Activated CD4-positive, alpha-beta T cell treated with anti-CD3 and anti-CD28 coated beads for 4 hours (primary cell): Measurements from ENCODE around the gene PPCS.

Experiments
- DNase-seq, 2 donors: peaks; one replicate each; pipeline ENCODE4 v3.0.0-alpha.2; 2020

PPCS gene

DNA sequence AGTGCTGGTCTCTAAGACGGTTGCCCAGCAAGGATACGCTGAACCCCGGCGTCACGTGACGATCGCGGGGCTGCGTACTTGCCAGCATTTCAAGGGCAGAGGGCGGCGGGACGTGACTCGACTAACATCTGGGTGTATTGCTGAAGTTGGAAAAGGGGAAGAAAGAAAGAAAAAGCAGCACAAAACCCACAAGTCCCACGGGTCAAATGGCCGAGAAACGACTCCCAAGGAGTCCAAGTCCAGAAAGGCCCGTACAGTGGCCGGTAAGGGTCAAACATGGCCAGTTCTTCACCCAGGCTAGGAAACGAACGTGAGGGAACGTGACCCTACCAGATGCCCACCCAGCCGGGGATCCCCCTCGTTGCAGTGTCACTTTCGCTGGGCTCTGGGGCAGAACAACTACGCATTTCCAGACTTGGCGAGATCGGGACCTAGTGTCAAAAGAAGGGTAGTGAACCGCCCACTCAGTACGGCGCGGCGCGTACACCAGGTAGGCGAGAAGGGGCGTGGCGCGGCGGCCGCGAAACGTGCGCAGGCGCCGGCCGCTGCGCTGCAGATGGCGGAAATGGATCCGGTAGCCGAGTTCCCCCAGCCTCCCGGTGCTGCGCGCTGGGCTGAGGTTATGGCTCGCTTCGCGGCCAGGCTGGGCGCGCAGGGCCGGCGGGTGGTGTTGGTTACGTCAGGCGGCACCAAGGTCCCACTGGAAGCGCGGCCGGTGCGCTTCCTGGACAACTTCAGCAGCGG lies at the start of gene PPCS, which contains the start of gene ZMYND12:
Gene PPCS (plus strand): TSS at position 534 of the 744 bp plus-strand sequence. CDS start 23 bp downstream, at position 557.
Gene ZMYND12 (minus strand): TSS at position 13 of the 744 bp plus-strand sequence. CDS start 25 bp downstream, outside the sequence.
- peak; percentile 90 to 93 for DNase-seq

DNA sequence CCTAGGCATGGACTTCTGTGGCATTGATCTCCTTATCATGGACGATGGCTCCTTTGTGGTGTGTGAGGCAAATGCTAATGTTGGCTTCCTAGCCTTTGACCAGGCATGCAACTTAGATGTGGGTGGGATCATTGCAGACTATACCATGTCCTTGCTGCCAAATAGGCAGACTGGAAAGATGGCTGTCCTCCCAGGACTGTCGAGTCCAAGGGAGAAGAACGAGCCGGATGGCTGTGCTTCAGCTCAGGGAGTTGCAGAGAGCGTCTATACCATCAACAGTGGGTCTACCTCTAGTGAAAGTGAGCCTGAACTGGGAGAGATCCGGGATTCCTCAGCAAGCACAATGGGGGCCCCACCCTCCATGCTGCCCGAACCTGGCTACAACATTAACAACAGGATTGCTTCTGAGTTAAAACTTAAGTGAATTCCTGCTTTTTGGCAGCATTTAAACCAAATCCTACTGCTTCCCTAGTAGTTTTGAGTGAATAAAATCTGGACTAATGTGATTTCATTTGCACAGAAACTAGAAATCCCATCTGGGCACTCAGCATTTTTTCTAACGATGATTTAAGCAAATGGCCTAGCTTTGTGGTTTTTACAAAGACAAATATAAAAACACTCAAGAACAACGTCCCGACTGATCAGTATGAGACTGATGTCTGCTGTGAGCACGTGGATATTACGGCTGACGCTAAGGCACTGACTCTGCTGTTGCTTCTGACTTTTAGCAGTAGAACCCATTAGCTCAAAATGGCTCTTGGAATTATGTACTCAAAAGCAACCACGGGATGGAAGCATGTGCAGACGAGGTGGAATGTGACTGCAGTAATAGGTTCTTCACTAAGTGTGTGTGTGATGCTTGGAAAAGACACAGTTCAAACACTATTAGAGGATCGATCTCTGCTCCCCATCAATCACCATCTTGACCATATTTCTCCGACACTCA lies 41.5 kb upstream of the PPCS start:
- no peak for DNase-seq

DNA sequence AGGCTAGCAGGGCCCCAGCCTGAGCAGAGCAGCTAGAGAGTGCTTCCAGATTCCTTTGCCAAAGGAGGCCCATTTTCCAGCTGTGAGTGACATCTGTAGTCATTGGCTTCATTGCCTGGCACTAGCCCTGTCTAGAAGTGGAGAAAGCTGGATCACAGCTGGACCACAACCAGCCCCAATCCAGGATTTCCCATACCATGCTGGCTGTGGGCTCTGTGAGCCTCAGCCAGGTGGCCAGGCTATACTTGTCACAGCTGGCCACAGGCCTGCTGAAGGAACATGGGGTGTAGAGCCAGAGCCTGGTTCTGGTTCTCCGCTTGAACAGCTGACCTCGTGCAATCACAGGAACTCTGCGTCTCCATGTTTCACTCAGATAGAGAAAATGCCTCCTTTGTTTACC lies 39.2 kb upstream of the PPCS start:
- no peak for DNase-seq

DNA sequence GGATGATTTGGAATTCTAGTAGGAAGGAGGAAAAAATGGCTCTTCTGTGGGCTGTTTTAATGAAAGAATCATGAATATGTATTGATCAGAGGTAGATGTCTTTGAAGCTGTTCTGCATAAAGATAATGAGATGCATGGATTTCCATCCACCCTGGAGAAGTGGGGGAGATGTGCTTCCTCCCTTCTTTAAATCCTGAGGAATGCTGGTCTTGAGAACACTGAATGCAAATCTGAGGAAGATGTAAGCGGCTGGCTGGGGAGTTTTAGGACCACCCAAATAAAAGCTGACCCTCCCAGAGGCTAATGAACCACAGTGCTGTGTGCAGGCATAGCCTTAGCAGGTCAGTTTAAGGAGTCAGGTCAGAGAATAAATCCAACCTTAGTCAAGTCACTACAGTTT lies 37.8 kb upstream of the PPCS start:
- no peak for DNase-seq

DNA sequence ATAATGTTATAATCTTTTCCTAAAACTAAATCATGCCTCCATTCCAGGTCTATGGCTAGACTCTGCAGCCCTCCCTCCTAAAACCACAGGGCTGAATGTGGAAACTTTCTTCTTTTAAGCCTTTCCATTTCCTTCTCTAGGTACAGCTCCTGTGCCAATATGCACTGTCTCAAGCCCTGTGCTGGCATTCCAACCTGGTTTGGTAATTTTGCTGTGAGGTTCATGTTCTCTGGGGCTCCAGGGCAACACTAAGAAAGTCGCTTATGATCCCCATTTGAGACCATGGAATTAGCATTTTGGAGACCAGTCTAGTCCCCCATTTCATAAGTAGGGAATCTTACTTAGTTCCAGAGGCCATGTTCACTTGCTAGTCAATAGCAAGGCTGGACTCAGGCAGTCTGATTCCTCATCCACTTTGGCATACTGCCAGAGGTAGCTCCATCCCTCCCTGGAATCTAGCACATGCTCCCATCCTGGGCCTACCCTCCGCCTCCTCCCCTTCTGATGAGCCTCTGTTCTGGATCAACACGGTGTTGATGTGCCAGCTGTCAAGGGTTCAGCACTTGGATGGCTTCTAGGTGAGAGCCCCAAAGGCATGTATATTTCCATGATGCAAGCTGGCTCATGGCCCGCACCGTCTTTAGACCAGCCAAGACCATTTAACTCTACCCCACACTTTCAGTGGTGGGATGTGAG lies 37.1 kb upstream of the PPCS start:
- no peak for DNase-seq

DNA sequence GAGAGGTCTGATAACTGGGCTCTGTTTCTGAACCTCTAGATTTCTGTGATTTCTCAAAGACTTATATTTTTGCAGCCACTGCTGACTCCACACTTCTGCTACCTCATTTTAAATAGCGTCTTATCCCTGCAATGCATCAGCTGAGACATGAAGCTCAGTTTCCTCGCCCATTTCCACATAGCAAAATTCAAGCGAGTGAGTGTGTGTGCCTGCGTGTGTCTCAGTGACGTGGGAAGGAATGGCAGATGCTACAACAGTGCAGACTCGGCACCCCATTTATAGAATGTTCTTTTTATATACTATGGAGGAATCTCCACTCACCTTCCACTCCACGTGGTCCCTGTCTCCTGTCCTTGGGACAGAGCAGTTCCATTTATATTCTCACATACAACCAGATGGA lies 36.2 kb upstream of the PPCS start:
- no peak for DNase-seq

DNA sequence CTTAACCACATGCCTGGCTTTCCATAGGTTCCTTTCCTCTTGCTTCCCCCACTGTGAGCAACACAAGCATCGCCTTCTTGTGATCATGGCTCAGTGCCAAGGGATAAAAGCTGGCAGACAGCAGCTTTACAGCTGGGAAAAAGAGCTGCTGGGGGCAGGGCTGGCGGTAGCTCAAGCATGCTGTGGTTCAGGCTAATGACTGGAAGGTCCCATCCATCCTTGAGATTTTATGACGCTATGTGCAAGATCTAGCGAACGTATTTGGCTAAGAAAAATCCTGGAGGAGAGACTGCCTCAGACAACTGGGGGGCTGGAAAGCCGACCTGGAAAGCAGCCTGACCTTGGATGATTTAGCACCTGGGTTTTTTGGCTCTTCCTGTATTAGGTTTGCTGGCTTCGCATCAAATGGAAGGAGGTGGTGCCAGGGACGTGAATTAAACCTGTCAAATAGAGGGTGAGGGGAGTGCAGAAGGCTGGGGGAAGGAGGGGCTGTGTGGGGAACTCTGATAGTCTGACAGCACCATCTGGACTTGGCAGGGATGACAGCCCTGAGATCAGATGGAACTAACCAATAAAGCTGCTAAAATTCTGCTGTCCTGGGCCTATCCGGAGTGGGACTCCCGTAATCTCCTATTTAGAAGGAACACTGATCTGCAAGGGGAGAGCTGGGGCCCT lies 35.3 kb upstream of the PPCS start:
- no peak for DNase-seq

DNA sequence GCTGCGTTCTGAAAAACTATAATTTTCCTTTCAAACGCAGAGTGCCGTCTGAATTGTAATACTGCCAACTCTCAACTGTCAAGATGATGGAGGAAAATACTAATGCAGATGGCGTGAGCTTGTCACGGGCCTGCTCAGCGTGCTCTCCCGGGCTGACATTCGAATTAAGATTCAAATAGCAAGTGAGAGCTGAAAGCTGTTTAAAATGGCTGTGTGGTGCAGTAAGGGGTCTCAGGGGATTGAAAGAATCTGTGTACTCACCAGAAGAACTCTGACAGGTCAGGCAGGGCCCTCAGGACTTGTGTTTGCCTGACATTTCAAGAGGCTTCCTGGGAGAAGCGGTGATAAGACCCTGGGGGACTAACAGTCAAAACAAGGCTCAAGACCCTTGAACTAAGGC lies 33.6 kb upstream of the PPCS start:
- no peak for DNase-seq

DNA sequence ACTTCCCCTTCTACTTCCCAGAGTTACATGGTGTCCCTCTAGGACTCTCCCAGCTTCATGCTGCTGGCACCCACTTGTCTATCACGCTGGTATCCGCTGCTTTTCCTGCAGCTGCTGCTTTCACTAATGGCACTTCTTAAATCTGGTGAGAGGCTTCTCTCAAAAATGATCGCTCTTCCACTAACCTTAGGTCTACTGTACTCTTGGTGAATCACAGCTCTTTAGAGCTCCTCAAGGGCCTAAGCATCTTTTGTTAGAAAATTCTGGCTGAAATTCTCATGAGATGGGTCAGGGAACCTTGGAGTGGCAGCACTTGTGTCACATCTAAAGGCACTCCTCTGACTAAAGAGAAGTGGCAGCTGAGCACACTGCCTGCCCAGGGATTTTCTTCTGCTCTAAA lies 32.7 kb upstream of the PPCS start:
- DNase-seq, result no peak

DNA sequence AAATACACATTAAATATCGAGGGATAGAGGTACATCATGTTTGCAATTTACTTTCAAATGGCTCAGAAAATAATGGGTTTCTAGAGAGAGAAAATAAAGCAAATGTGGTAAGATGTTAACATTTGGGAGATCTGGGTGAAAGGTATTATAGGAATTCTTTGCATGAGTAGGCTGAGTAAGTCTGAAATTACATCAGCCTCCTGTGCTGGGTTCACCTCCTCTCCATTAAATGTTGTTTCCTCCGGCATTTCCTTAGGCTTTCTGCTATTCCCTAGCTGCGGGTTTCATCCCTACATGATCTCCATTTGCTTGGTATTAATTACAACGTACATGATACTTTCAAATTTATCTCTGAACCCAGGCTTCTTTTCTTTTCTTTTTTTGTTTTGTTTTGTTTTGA lies 32.1 kb upstream of the PPCS start:
- DNase-seq, result no peak

DNA sequence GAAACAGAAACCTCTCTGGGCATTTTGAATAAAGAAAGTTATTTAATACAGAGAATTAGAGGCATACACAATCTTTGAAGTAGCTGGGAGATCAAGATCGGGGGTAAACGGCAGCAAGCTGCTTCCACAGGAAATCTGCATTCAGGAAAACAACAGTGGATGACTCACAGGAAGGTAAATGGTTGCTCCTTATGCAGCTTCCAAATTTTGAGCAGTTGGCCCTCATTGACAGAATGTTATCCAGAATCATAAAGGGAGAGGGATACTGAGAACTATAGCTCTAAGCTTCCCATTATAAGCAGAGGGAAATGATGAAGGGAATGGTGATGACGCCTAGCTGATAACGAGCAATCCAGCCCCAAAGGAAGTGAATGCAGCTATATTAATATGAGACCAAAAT lies 29.1 kb upstream of the PPCS start:
- DNase-seq, result no peak

DNA sequence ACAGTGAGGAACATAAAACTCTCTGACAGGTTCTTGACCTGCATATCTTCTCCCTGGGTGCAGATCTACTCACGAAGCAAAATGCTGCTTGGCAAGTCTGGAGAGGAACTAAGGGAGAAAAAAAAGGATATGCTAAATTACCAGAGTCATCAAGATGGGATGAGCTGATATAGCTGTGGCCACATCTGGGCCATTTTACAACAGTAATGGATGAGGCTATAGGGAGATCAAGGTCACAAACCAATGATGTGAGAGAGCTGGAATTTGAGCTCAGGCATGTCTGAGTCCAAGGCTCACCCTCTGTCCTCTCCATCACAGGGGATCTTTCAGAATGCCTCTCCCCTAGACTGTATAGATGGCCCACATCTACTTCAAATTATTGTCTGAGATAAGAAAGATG lies 26.7 kb upstream of the PPCS start:
- DNase-seq, result no peak

DNA sequence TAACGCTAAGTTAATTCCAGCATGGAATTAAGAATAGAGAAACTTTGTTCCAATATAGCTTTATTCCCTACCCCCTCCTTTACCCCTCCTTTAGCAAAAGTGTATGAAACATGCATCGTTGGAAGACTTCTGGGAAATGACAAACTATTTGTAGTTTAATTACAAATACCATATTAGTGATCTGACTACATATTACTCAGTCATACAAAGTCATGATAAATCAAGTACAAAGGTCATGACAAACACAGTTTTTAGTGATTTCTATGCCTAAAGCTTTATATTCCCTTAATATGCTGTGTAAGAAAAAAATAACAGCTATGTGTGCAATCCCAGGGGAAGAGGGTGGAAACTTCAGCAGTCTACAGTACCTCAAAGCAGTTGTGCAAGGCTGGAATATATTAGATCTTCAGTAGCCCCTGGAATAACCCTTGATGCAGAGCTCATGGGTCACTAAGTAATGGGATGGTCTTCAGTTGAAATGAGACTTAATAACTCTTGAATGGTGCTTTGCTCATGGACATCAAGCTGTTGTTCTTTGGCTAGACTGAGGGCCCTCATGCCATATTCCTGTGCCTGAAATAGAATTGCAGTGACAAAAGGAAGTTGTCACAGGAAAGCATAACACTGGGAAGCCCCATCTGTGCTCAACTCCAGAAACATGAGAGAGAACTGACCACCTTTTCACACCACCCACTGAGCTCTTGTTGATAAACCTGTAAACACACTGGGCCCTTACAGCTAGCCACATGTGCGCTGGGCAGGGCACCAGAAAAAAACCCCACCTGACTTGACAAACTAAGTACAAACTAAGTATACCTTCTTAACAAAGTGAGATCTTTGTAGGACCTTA lies 25.8 kb upstream of the PPCS start:
- DNase-seq, result no peak

DNA sequence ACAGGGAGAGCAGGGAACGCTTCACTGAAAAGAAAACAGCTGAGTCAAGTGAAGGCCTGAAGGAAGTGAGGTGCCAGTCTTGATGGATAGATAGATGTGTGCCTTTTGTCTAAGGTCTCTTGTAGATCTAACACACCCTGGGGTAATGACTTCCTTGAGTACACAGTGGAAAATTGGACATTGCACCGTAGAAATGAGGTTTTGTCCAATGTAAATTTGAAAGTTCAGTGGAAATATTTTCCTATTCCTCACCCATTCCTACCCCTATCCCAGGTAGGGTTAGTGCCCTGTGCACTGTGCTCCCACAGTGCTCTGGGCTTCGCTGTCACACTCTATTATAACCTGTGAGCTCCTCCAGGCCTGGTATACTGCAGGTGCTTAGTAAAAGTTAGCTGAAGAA lies 24.8 kb upstream of the PPCS start:
- no peak for DNase-seq

DNA sequence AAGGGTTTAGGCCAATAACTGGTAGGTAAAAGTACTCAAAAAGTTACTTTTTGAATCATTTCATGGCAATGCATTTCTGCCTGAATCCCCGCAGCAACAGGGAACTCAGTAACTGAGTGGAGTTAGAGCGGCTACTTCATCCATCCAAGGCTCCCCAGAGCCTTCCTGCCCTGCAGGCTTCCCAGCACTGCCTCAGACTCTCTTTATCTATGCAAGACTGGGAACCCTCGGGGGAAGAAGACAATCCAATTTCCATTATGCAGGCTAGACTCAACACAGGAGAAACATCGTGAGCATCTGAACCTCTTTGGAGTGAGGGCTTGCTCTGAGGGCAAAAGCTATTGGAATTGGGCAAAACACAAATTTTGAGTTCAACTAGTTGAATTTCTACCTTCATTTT lies 23.6 kb upstream of the PPCS start:
- no peak for DNase-seq

DNA sequence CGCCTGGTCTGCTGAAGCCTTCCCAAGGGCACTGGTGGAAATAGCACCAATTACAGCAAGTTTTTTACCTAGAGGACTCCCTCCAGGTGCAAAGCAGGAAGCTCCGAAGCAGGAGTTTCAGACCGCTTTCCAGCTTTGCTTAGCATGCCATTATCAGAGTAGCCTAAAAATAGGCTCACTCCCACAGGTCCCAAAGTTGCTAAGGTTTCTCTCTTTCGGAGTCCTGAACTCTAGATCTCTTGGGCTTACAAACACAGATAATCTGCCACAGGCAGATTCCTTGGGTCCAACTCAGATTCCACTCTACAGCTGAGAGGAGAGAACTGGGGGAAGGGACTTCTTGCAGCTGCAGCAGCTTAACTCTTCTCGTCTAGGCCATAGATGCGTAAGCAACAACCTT lies 23.0 kb upstream of the PPCS start:
- no peak for DNase-seq

DNA sequence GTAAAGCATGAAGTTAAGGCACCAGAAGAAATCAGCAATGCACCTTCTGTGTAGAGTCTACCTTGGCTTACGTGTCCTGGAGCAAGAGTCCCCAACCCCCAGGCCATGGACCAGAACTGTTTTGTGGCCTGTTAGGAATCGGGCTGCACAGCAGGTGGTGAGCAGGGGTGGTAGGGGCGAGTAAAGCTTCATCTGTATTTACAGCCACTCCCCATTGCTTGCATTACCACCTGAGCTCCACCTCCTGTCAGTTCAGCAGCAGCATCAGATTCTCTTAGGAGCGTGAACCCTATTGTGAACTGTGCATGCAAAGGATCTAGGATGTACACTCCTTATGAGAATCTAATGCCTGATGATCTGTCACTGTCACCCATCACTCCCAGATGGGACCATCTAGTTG lies 22.0 kb upstream of the PPCS start:
- no peak for DNase-seq

DNA sequence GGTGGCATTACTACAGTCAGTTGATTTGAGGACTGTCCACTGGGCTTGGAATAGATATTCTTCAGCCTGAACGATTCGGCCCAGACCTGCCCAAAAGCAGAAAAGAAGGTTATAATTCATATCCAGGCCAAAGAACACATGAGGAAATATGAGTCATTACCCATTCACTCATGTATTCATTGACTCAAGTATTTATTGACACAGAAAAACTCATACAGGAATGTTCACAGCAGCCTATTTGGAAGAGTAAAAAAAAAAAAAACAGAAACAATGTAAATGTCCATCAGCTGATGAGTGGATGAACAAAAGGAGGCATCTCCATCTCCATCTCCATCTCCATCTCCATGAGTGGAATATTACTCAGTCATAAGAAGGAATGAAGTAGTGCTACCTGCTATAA lies 16.4 kb upstream of the PPCS start:
- no peak for DNase-seq

DNA sequence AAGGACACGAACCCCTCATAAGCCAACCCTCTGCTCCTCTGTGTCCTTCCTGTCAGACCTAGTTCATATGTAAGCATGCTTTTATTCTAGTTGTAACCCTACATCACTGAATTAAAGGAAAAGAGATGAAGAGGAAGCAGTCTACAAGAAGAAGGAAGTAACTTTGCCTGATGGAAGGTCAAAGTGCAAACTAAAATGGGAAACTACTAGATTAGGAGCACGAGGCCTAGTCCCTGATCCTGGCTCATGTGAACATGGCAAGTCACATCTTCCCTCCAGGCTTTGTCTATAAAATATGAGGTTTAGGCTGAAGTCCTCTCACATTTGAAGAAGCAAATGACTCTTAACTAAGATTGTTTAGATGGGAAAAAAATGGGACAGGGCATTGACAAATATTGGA lies 13.7 kb upstream of the PPCS start:
- DNase-seq, result no peak

DNA sequence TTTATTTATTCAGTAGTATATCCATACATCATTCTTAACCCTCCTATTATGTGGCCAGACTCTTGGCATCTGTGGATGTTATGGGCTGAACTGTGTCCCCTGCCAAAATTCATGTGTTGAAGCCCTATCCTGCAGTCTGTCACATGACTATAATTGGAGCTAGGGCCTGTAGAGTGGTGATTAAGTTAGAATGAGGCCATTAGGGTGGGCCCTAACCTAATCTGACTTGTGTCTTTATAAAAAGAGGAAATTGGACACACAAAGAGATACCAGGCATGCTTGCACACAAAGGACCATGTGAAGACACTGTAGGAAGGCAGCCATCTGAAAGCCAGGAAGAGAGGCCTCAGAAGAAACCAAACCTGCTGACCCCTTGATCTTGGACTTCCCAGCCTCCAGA lies 7.1 kb upstream of the PPCS start:
- DNase-seq, result no peak

DNA sequence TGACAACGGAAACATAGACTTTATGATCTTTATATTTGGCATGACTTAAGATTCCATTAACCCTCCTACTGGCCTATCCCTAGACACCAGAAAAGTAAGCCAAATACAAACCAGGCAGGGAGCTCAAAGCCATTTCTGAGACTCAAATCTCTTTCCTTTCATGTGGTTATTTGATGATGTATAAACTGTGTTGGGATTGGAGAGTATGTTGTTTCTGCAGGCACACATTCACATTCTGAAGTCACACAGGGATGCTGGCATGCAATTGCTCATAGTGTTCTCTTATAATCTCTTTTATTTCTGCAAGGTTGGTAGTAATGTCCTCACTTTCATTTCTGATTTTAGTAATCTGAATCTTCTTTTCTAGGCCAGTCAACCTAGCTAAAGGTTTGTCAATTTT lies 6.3 kb upstream of the PPCS start:
- no peak for DNase-seq

DNA sequence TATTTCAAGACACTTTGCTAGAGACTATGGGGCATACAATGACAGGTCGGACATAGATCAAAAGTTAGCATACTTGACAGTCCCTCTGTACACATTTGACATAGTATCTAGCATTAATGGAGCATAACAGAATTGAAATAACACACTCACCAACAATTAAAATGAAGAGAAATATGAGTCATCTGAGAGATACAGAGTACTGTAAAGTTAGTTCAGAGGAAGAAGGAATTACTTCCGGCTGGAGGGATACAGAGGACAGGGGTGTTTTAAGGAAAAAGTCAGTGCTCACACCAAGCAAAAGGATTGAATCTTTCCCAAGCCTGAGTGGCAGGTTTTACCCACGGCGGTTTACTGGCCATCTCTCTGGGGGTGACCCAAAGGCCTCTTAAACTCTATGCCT lies 3.0 kb upstream of the PPCS start:
- DNase-seq, result no peak
